GM06990 (cell line): ENCODE measurements around the gene TADA2B.

Source experiments
- DNase-seq: peaks from one replicate; pipeline ENCODE4 v3.0.0-alpha.2; 2011; ENCODE audit not compliant: insufficient read length; ENCODE audit errors: extremely low read depth
- H3K27me3 ChIP-seq: replicated peaks from 2 replicates; pipeline ENCODE4 v1.6.0; 2011; ENCODE audit warnings: low read length; ENCODE audit not compliant: control insufficient read depth, insufficient read depth
- H3K36me3 ChIP-seq: 2 replicates; pipeline ENCODE4 v1.5.1; 2011; ENCODE audit warnings: low read length; ENCODE audit not compliant: control insufficient read depth, insufficient read depth
- H3K4me3 ChIP-seq: replicated peaks from 2 replicates; pipeline ENCODE4 v1.5.1; 2011; ENCODE audit warnings: low read depth, mild to moderate bottlenecking, control low read depth, low read length
- CTCF ChIP-seq: IDR thresholded peaks from 2 replicates; pipeline ENCODE4 v1.5.1; 2011; ENCODE audit warnings: low read length, control low read depth, mild to moderate bottlenecking, inconsistent platforms; ENCODE audit not compliant: insufficient read depth, poor library complexity, severe bottlenecking

TADA2B gene

DNA sequence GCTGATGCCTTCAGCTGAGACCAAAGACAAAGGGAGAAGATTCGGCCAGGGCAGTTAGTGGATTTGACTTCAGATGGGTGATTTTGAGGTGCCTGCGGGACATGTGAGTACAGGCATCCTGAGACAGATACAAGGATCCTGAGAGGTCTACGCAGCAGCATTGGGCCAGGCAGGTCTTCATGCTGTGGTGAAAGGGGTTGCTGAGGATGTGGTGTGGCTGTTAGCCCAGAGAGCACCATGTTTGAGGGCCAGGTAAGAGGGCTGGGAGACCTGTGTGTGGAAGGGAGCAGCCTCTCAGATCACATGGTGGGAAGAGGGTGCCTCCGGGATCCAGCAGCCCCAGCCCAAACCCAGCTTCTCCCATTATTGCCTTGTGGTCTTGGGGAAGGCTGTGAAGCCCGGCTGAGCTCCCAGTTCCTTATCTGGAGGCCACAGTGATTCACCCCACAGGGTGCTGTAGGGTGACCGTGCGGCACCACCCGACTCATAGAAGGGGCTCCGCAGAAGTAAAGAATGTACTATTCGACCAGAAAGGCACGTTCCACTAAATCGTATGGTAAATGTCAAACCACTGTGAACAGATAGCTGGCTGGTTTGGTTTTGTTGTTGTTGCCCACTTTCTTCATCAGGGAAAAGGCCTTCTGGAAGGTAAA, 27.7 kb upstream of the TADA2B start:
- H3K27me3 ChIP-seq, result no peaks in the 10 kb centered on the region
- DNase-seq, result no peak
- no peak overlapping the region for H3K4me3 ChIP-seq
- H3K36me3 ChIP-seq, result peaks cover 21% of the 10 kb centered on the region
- TF ChIP-seq CTCF, result no peak

DNA sequence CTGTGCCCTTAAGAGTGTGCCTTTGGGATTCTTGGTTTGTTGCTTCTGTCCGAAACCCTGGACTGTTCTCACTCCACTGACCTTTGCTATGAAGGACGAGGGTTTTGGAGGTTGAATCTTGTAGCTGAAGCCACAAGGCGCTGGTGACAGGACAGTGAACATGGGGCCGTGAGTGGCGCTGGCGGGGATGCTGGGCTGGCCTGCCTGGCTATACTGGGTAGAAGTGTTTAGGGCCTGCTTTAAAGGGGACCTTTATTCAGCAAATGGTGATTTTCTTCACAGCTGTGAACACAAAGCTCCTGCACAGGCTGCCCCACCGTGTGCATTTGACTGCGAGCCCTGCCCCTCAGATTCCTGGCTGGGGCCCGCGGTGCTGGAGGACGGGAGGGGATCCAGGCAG, 27.1 kb upstream of the TADA2B start:
- Histone ChIP-seq H3K36me3 (peaks cover 23% of the 10 kb centered on the region), H3K27me3 (no peaks in the 10 kb centered on the region), H3K4me3 (no peak overlapping the region)
- TF ChIP-seq CTCF, result no peak
- DNase-seq, result no peak

DNA sequence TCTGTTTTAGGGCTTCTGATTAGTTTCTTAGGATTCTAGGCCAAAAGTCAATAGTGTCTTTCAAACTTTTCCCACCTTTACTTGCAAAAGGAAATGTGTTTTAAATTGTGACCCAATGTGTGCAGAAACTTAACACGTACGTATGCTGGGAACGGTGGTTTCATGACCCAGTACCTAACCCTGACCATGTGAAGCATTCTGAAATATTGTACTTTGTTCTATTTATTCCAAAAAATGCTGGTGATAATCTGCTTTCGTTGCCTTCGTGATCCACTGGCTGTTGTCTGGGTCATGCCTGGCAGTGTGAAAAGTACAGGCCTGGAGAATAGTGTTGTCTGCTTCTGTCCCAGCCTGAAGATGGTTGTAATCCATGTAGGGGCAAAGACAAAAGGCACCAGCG, 26.7 kb upstream of the TADA2B start:
- Histone ChIP-seq H3K36me3 (peaks cover 21% of the 10 kb centered on the region), H3K27me3 (no peaks in the 10 kb centered on the region), H3K4me3 (no peak overlapping the region)
- no peak for TF ChIP-seq CTCF
- DNase-seq, result no peak

DNA sequence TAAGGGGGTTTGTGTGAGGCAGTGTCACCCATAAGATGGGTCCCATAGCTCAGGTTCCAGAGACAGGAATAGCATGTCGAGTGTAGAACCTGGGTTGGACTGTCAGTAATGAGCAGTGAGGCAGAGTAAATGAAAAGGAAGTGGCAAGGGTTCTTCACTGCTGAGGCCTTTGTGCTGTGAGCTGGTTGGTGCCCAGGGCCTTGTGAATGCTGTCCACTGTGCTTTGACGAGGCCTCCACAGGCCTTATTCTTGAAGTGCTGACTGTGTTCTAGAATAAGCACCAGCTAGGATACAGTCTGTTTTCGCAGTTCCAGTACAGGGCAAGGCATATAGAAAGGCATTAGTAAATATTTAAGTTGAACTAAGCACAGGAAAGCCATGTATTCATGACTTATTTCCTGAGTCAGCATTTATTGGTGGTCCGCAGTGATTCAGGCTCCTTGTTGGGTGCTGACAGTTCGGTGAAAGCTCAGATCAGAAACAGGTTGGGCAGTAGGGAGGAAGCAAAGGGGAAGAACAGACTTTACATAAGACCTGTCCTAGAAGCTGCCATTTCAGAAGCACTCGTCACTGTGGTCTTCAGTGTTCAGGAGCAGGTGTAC, 25.6 kb upstream of the TADA2B start:
- Histone ChIP-seq H3K36me3 (peaks cover 24% of the 10 kb centered on the region), H3K27me3 (no peaks in the 10 kb centered on the region), H3K4me3 (no peak overlapping the region)
- no peak for TF ChIP-seq CTCF
- DNase-seq, result no peak

DNA sequence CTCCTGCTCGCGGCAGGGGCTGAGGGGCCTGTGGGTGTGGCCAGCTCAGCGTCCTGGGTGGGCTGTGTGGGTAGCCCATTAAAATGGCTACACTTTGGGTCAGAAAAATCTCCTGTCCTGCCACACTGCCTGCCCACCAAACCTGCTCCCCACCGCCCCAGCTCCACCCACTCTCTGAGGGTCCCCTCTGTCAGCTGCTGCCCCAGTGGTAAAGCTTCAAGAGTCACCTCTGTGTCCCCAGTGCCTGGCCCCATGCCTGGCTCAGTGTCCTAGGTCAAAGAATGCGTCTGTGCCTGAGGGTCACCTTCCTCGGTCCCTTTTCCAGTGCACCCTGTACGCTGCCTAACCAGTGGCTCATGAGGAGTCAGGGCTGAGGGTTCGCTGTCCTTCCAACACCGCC, 24.9 kb upstream of the TADA2B start:
- no peak for TF ChIP-seq CTCF
- Histone ChIP-seq H3K4me3 (no peak overlapping the region), H3K36me3 (peaks cover 21% of the 10 kb centered on the region), H3K27me3 (no peaks in the 10 kb centered on the region)
- DNase-seq, result no peak
